Measurements from ENCODE around the gene DMBX1. TPM values are rescaled to one million over a fixed set of nuclear protein-coding genes. Genes with fewer than 3 reads are reported as not detected.

The DMBX1 gene
- total and polyA plus RNA-seq, 2 donors (not counting 1 experiment from before 2014, with no cell fraction given), result not detected

DNA sequence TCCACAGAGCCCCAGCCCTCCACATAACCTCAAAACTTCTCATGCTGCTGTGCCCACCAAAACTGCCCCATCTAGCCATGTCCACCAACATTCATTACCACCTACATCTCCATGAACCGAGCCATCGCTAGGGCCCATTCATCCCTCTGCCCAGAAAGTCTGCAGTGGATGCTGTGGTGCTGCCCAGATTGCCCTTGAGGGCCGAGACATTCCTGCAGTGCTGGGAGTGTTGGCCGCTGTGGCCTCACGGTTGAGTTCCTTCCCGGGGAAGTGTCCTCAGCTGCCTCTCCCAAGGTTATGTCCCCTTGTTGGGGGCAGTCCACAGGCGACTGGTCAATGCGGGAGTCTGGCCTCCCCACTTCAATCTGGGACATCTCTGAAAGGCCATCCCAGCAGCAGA, 30.3 kb upstream of the DMBX1 start:
- Histone ChIP-seq H3K36me3 (replicated peaks in 1 of 2; ENCODE audit: control extremely low read depth in 1 of 2, control insufficient read depth in 1 of 2, extremely low read depth in 1 of 2, insufficient read depth in 2 of 2, low read length in 1 of 2) (no peaks in the 10 kb centered on the region), H3K79me2 (ENCODE audit: control insufficient read depth, insufficient read depth, low read length) (no peaks in the 10 kb centered on the region), H3K4me1 (ENCODE audit: control insufficient read depth in 2 of 2, insufficient read depth in 2 of 2, low read length in 2 of 2) (no peaks in the 10 kb centered on the region), H3K9ac (ENCODE audit: low read length) (no peak overlapping the region), H3K4me3 (ENCODE audit: control extremely low read depth in 1 of 5, extremely low read depth in 1 of 5, insufficient read depth in 1 of 5, low read depth in 2 of 5, low read length in 4 of 5) (no peak overlapping the region), H3K27me3 (replicated peaks in 1 of 4; ENCODE audit: control extremely low read depth in 1 of 4, control insufficient read depth in 3 of 4, insufficient read depth in 4 of 4, low read length in 3 of 4) (peaks cover 0 to 12% (median 3%) of the 10 kb centered on the region in 4 experiments), H3K27ac (ENCODE audit: low read length in 2 of 2) (no peak overlapping the region), H3K4me2 (replicated peaks; ENCODE audit: low read depth, low read length, poor library complexity, severe bottlenecking) (no peak overlapping the region), H2AFZ (ENCODE audit: insufficient read depth, low read depth, low read length, poor library complexity, severe bottlenecking) (no peak overlapping the region), H4K20me1 (ENCODE audit: control insufficient read depth, insufficient read depth, low read length, poor library complexity, severe bottlenecking) (no peaks in the 10 kb centered on the region), H3K9me3 (ENCODE audit: control extremely low read depth in 1 of 3, control insufficient read depth in 2 of 3, insufficient read depth in 1 of 3, low read length in 2 of 3) (no peaks in the 10 kb centered on the region)
- ChIA-PET CTCF (interaction anchor here (0.7 to 1.6 kb wide), 4 partner anchors 12 to 17 kb away, joined by 3 to 6 read pairs (median 4); no protein-coding TSS in a partner anchor), POLR2A (no interaction called here)
- peaks cover 51% of the 10 kb centered on the region for H3K27me3 Mint-ChIP-seq
- TF ChIP-seq EZH2 (IDR thresholded peaks at IDR 0.05; ENCODE audit: borderline replicate concordance, insufficient read depth, low read depth, low read length, poor library complexity, severe bottlenecking), result no peak
- TF ChIP-seq, protein P1, sequence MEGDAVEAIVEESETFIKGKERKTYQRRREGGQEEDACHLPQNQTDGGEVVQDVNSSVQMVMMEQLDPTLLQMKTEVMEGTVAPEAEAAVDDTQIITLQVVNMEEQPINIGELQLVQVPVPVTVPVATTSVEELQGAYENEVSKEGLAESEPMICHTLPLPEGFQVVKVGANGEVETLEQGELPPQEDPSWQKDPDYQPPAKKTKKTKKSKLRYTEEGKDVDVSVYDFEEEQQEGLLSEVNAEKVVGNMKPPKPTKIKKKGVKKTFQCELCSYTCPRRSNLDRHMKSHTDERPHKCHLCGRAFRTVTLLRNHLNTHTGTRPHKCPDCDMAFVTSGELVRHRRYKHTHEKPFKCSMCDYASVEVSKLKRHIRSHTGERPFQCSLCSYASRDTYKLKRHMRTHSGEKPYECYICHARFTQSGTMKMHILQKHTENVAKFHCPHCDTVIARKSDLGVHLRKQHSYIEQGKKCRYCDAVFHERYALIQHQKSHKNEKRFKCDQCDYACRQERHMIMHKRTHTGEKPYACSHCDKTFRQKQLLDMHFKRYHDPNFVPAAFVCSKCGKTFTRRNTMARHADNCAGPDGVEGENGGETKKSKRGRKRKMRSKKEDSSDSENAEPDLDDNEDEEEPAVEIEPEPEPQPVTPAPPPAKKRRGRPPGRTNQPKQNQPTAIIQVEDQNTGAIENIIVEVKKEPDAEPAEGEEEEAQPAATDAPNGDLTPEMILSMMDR (IDR thresholded peaks at IDR 0.05), result no peak
- intact Hi-C loops (cut with micrococcal nuclease), result no loop called here
- WGBS (ENCODE audit: insufficient coverage), result 87% methylated on average over 8 of the region's 8 CpGs
- no peak overlapping the region for H3K27ac Mint-ChIP-seq
- H3K9me3 Mint-ChIP-seq (ENCODE audit: insufficient read depth), result no peaks in the 10 kb centered on the region
- no peaks in the 10 kb centered on the region for H3K4me1 Mint-ChIP-seq
- no peak overlapping the region for H3K4me3 Mint-ChIP-seq
- ATAC-seq (ENCODE audit: low read depth) (no peak), DNase-seq (no peak)

DNA sequence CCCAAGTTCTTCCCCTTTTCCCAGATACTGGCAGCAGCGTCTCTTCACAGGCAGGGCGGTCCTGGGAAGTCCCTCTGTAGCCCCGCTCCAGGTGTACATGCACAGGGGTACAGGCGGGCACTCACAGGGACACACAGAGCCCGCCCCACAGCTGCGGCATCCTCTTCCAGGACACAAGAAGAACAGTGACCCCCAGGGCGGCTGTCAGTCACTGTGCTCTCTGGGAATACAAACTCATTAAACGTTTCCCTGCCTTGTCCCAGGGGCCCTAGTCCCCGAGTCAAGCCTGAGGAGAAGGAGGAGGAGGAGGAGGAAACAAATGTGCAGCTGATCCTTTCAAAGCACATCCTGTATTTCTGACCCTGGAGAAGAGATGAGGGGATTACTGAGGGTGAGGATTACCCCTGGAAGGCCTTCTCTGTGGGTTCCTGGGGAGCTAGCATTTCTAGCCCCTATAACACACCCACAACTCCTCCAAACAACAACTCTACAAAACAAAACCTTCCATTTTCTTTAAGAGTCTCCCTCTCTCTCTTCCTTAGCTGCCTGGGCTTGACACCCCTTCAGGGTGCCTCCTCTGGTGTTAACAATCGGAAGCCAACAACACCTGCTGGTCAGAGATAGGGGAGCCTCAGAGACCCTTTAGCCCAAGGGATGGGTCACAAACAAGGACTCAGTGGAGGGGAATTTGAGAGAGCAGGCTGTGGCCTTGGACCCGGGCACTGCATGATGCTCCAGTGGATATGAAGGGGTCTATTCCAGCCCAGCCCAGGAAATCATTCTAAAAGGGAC, 28.4 kb upstream of the DMBX1 start:
- ChIA-PET POLR2A (no interaction called here), CTCF (no interaction called here)
- no peak for ATAC-seq (ENCODE audit: low read depth)
- Mint-ChIP-seq H3K27me3 (peaks cover 52% of the 10 kb centered on the region), H3K27ac (no peak overlapping the region), H3K4me1 (peaks cover 4% of the 10 kb centered on the region), H3K4me3 (no peak overlapping the region), H3K9me3 (ENCODE audit: insufficient read depth) (no peaks in the 10 kb centered on the region)
- no peak overlapping the region for H3K4me3 ChIP-seq (ENCODE audit: control extremely low read depth in 1 of 5, extremely low read depth in 1 of 5, insufficient read depth in 1 of 5, low read depth in 2 of 5, low read length in 4 of 5)
- H3K27me3 ChIP-seq (replicated peaks in 1 of 4; ENCODE audit: control extremely low read depth in 1 of 4, control insufficient read depth in 3 of 4, insufficient read depth in 4 of 4, low read length in 3 of 4), result peaks cover 0 to 29% (median 9%) of the 10 kb centered on the region in 4 experiments
- no peak for DNase-seq
- H3K36me3 ChIP-seq (replicated peaks in 1 of 2; ENCODE audit: control extremely low read depth in 1 of 2, control insufficient read depth in 1 of 2, extremely low read depth in 1 of 2, insufficient read depth in 2 of 2, low read length in 1 of 2), result no peaks in the 10 kb centered on the region
- H4K20me1 ChIP-seq (ENCODE audit: control insufficient read depth, insufficient read depth, low read length, poor library complexity, severe bottlenecking), result no peaks in the 10 kb centered on the region
- WGBS (ENCODE audit: insufficient coverage), result 64% methylated on average over 9 of the region's 11 CpGs
- no peak overlapping the region for H3K4me2 ChIP-seq (replicated peaks; ENCODE audit: low read depth, low read length, poor library complexity, severe bottlenecking)
- no peaks in the 10 kb centered on the region for H3K9me3 ChIP-seq (ENCODE audit: control extremely low read depth in 1 of 3, control insufficient read depth in 2 of 3, insufficient read depth in 1 of 3, low read length in 2 of 3)
- no peak overlapping the region for H3K27ac ChIP-seq (ENCODE audit: low read length in 2 of 2)
- TF ChIP-seq, protein P1 (IDR thresholded peaks at IDR 0.05), result no peak
- TF ChIP-seq EZH2 (IDR thresholded peaks at IDR 0.05; ENCODE audit: borderline replicate concordance, insufficient read depth, low read depth, low read length, poor library complexity, severe bottlenecking), result no peak
- no peaks in the 10 kb centered on the region for H3K79me2 ChIP-seq (ENCODE audit: control insufficient read depth, insufficient read depth, low read length)
- no peak overlapping the region for H2AFZ ChIP-seq (ENCODE audit: insufficient read depth, low read depth, low read length, poor library complexity, severe bottlenecking)
- peaks cover 0 to 3% of the 10 kb centered on the region in 2 donors for H3K4me1 ChIP-seq (ENCODE audit: control insufficient read depth in 2 of 2, insufficient read depth in 2 of 2, low read length in 2 of 2)
- H3K9ac ChIP-seq (ENCODE audit: low read length), result no peak overlapping the region
- intact Hi-C loops (cut with micrococcal nuclease), result no loop called here
